ENCODE results near the gene SMU1.
"Not testable (repeated sequence)": the region's sequence is repeated elsewhere in the genome, so short reads cannot be mapped to it uniquely, and the experiment has no call there.

SMU1 gene

DNA sequence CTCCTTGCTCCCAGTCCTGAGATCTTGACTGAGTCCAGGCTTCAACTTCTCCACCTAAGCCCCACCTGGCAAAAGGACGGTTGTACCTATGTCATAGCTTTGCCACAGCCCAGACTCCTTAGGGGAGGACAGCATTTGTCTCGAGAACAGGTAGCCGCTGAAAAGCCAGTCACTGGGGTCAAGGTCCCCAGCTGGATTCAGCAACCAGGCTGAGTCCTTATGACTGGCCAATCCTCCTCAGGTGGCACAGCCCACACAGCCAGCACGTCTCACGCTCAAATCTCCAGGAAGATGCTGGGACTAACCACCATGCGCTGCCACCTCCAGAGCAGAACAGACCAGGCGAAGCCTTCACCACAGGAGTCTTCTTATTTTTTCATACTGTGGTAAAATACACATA, 27.9 kb upstream of the SMU1 start:
- no peak for DNase-seq

DNA sequence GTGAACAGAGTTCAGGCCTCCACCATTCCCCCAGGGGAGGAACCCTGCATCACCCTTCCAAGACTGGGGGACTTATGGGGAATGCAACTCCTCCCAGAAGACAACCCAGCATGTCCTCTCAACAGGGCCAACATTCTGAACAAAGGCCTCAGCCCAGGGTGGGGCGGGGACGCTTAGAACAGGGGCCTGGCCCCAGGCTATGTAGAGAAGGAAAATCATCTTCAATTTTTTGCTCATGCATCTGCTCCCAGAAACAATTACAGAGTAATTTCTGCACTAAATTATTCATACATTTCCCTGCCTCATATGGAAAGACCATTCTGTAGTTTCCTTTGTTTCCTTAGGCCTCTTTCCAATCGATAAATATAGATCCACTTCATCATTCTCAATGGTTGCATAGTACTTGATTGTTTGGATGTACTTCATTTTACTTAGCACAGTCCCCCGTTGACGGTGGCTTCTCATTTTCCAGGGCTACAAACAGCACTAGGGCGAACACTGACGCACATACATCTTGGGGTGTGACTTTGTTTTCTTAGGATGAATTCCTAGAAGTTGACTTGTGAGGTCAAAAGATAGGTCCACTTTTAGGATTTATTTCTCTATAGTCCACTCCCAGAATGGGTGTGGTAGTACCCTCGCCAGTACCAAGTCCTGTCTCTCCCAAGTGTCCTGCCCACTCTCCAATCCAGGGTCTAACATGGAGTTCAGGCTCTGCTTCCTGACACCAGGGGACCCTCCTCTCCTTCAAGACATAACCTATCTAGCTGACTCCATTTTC, 27.2 kb upstream of the SMU1 start:
- DNase-seq: no peak

DNA sequence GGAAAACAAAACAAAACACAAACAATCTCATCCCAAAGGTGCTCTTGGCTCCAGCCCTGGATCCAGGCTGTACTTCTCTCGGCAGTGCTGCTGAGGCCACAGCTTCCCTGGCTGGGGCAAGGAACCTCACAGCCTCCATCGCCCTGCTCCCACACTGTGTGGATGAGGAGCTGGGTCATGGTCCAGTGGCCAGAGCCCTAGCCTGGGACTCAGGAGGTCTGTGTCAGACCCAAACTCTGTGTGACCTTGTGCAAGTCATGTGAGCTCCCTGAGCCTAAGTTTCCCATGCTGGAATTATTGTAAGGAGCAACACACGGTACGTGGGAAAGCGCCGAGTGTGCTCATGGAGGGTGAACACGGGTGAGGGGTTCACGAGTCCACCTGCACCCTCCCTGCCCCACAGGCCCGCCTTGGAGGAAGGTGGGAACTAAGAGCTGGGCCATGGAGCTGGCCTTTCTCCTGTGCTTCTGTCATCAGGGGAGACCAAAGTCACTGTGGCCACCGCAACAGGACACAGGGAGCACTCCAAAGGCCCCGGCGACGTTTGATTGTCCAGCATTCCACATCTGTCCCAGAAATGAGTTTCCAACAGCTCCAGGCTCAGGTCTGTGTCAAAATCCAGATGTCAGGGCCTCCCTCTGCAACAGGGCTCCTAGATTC, 26.2 kb upstream of the SMU1 start:
- no peak for DNase-seq

DNA sequence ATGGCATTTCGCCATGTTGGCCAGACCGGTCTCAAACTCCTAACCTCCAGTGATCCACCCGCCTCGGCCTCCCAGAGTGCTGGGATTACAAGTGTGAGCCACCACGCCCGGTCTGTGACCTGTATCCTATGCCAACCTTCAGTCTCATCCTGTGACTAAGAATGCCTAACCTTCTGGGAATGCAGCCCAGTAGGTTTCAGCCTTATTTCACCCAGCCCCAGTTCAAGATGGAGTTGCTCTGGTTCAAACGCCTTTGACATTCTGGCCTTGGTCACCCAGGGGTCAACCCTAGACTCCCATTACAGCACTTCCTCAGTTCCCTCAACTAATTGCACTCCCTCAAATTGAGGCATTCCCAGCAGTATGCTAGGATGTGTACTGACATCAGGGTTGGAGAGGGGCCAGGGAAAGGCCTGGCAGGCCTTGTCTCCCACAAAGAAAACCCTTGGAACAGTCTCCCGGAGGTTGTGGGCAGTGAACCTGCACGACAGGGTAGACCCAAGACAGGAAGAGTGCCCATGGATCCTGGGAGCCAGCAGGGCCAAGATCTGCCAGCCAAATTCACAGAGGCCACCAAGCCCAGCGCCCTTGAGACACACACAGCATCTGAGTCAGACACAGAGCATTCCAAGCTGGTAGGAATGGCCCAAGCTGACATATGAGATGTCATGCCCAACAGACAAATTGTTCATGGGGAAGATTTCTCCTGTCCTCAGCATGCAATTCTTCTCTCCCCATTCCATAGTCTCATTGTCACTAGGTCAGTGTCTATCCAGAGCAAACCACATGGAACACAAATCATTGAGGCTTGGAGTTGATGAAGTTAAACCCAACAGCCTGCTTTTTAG, 24.9 kb upstream of the SMU1 start:
- DNase-seq: no peak

DNA sequence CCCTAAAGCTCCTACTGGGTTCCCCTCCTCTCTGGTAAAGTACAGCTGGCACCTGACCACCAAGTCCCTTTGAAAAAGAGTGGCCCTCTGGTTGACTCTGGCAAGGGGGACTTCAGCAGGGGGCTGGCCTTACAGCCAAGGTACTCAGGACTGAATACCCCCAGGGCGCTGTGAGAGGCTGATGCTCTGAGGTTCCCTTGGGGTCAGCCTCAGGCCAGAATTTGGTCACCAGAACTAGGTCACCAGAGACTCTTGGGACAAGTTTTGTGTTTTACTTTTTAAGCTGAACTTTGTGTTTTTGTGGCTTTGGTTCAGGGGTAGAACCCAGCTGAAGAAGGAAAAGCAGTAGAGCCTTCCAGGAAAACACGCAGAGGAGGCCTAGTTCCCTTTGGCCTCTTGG, 23.3 kb upstream of the SMU1 start:
- no peak for DNase-seq

DNA sequence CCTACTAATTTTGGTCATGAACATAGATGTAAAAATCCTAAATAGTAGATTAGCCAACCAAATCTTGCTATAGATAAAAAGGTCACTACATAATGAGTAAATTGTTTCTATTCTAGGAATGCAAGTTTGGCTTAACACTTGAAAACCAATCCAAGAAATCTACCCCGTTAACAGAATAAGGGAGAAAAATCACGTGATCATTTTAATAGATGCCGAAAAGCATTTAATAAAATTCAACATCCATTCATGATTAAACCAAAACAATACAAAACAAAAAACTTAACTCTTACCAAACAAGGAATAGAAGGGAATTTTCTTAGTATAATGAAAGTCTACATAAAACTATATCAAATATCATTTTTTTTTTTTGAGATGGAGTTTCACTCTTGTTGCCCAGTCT, 20.7 kb upstream of the SMU1 start:
- no peak for DNase-seq

DNA sequence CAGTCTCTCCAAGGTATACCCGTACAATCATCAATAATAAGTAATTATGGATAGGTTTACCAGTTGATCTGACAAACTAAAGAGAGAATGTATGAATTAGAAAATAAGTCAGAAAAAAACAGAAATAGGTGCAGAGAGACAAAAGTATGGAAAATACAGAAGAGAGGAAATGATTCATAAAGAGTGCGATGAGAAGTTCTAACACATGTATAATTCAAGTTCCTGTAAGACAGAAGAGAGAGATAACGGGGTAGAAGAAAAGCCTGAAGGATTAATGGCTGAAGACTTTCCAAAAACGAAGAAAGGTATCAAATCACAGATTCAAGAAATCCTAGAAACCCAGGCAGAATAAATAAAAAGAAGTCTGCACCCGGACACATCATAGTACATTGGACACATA, 16.2 kb upstream of the SMU1 start:
- no peak for DNase-seq

DNA sequence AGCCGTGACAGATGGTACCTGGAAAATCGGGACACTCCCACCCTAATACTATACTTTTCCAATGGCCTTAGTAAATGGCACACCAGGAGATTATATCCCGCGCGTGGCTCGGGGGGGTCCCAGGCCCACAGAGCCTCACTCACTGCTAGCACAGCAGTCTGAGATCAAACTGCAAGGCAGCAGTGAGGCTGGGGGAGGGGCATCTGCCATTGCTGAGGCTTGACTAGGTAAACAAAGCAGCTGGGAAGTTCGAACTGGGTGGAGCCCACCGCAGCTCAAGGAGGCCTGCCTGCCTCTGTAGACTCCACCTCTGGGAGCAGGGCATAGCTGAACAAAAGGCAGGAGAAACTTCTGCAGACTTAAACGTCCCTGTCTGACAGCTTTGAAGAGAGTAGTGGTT, 9.2 kb upstream of the SMU1 start:
- not testable (repeated sequence) for DNase-seq

DNA sequence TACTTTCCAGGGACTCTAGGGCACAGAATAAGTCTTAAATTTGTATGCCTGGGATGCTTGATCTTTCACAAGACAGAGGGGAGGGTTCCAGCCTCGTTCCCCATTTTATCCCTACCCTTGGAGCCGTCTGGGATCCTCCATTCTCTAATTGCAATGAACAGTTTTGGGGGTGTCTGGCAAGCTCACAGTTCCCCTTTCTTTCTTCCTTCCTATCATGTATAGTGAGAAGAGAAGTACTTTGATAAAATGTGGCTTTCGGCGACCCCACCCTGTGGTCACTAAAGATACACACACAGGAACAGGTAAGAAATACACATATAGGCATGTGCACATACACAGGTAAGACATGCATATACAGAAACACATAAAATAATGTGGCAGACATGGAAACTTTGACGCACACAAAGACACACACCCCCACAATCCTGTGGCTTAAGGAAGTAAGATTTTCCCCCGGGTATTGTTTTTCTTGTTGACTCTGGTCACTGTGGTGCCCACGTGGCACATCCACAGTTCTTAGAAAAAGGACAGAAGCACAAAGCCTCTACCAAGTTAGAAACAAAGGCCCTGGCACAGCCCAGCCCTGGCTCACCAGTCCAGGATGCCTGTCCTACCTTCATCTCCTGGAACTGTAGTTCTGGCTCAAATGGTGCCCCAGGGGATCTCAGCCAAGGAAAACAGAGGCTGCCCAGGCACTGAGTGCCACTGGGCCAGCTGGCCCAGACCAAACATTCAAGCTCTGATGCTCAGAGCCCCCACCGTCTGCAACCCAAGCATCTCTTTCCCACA, 6.3 kb upstream of the SMU1 start:
- DNase-seq: no peak

DNA sequence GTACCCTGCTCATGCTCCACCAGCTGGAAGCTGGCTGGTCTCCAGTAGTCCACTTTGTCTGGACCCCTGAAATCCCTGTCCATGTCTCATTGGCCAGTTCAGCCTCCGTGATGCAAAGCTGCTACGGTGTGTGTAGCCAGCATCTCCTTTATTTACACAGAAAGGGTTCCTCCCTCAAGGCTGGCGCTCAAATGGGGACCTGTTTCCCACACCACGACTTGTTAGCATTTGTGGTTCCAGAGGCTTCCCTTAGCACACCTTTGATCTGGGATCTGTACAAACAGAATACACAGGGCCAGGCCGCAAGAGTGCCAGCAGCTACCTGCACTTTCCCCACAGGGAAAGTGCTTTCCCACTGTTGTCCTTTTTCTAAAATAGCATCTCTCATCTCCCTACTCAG, 5.7 kb upstream of the SMU1 start:
- DNase-seq: no peak

DNA sequence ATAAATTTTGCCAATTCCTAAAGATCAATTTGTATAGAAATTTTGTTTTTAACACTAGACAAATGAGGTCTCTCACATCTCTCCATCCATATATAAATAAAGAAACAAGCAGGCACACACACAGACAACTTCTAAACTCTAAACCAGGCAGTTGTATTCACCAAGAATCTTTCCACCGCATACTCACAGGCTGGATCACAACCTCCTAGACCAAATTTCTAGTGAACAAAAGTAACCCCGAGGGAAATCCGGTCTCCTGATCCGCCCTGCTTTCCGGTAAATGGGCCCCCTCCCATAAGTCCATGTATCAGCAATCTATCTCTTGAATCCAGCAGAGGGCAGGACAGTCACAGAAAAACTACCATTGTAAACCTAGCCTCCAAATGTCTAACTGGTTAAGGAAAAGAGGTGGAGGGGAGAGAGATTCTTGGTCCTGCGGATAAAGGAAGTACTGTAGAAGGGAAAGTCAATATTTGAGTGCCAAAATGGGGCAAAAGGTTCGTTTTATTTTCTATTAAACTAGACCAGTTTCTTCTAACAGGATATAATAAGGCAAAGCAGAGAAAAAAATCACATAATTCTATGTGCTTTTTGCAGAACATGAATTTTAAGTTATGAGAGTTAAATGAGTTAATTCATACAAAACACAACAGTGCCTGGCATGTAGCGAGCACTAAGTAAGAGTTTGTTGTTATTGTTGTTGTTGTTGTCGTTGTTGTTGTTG, 4.8 kb upstream of the SMU1 start:
- DNase-seq: peak; percentile 72

DNA sequence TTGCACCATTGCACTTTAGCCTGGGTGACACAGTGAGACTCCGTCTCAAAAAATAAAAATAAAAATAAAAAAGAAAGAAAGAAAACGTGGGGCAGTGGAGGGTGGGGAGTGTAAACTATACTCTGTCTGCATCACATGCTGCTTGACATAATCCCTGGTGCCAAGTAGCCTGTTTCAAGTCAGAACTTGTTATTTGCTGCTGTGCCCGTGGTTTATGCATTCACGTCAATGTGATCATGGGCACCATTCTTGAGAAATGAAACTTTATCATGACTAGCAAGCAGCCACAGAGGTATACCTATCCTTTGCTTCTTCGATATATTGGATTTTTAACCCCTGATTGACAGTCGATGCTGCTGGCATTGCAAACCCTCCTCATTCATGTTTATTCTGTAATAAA, 4.1 kb upstream of the SMU1 start:
- no peak for DNase-seq

DNA sequence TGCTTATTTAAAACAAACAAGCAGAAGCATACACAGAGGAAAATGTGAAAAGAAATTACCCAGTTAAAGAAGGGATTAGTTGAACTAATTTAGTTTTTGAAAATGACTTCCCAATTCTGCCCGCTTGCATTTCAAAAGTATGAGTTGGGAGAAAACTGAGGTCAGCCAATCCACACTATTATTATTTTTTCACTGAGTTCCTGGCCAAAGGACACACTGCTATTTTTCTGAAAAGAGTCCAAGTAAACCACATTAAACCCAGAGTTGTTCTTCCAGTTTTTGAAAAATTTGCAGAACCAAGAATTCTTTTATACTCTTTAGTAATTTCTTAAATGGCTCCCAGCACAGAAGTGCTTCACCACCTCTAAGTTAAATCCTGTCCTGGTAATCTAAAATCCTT, 7.5 kb downstream of the SMU1 start:
- no peak for DNase-seq

DNA sequence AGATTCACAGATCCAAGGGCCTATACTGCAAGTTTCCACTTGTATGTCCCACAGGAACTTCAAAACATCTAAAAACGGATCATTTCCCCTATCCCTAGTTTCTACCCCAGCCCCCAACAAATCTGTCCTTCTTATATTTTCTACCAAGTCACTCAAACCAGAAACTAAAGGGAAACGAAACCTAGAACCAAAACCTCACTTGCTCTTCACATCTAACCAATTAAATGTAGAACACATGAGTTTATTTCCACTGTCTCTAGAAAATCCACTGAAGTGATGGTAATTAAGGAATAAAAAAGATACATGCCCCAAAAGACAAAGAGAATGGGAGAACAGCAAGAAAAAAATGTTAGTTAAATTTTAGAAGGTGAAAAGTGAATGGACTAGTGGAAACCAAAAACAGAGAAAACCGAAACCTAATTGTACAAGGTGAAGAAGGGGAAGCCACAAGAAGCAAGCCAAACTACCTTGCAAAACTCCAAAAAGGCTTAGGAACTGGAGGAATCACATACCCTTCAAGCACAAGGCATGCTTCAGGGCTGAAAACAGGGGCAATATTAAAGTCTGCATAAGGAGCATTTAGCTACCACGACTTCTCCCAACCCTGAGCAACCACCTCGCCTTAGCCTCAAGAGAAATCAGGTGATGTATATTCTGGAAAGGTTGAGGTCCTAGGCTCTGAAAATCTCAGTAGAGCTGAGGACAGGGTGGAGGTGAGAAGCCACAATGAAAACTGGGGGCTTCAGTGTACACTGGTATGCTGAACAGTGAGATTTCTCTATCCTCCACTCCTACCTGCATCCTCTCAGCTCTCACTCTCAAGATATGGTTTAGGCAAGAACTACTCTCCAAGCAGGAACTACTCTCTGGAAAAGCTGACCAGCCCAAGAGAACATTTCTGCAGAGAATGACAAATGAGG, 11.1 kb downstream of the SMU1 start:
- DNase-seq: no peak

DNA sequence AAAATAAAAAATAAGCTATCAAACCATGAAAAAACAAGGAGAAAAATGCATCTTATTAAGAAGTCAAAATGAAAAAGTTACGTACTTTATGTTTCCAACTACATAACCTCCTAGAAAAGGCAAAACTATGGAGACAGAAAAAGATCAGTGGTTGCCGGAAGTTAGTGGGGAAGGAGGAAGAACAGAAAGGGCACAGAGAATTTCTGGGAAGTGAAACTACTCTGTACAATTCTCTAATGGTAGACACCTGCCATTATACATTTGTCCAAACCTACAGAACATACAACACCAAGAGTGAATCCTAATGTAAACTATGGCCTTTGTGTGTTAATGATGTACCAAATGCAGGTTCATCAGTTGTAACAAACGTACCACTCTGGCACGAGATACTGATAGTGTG, 25.3 kb downstream of the SMU1 start:
- no peak for DNase-seq

DNA sequence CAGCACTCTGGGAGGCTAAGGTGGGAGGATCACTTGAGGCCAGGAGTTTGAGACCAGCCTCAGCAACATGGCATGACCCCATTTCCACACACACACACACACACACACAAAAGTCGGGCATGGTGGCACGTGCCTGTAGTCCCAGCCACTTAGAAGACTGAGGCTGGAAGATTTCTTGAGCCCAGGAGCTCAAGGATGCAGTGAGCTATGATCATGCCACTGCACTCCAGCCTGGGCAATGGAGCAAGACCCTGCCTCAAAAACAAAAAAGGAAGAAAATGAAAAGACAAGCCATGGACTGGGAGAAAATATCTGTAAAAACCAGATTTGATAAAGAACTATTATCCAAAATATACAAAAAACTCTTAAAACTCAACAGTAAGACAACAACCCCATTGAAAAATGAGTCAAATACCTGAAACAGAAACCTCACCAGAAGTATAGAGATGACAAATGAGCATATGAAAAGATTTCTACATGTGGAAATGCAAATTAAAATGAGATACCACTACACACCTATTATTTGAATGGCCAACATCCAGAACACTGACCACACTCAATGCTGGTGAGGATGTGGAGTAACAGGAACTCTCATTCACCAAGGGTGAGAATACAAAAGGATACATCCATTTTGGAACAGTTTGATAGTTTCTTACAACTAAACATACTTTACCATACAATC, 26.7 kb downstream of the SMU1 start:
- DNase-seq: no peak

DNA sequence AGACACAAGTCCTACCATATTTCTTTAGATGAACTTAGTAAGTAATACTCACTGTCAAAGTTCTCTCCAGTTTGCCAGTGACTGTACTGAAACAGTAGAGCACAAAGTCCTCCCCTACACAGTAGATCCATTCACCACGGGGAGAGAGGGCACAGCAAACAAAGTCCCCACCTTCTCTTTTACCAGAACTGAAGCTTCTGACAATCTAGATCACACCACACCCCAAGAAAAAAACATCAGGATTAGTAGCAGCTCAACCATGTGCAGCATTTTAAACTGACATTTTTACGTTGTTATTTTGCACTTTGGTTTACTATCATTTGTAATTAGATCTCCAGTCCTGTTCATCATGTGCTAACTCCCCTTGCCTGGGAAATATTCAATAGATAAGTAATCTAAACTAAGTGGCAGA, 28.4 kb downstream of the SMU1 start:
- no peak for DNase-seq

DNA sequence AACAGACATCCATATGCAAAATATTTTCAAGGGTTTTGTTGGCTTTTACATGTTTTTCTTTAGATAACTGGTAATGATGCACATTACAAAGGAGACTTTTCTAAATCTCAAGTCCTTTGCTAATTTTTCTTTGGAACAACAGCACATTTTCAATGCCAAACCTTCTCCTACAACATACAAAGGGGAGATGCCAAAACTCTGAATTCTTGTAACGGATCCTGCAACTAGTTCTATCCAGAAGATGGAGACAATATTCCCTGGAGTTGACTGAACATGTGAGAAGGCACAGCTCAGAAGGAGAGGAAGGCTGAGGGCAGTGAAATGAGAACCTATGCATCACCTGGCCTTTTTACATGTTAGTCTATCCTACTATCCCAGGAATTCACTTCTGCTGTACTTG, 30.4 kb downstream of the SMU1 start:
- no peak for DNase-seq

DNA sequence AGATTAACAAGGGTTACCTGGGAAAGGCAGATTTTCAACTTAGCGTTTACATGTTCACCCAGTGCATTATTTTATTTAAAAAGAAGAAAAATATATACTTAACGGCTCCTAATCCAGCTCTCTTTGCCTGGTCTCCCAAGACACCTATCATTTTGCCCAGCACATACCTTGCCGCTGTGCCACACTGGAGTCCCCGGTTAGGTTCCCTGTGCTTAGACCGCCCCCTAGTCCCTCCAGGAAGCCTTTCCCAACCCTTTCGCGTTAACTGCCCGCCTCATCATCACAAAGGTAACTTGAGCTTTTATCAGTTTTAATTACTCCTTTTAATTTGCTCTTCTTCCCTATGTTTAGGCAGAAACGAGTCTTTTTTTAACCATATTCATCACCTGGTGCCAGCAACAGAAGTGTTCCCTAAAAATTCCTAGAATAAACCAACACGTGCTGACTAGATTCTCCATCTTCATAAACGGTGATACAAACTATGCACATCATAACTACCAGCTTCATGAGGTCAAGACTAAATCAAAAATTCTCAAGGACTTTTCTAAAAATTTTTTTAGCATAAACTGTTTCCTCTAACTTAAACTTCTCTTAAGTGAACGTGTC, 31.7 kb downstream of the SMU1 start:
- no peak for DNase-seq

DNA sequence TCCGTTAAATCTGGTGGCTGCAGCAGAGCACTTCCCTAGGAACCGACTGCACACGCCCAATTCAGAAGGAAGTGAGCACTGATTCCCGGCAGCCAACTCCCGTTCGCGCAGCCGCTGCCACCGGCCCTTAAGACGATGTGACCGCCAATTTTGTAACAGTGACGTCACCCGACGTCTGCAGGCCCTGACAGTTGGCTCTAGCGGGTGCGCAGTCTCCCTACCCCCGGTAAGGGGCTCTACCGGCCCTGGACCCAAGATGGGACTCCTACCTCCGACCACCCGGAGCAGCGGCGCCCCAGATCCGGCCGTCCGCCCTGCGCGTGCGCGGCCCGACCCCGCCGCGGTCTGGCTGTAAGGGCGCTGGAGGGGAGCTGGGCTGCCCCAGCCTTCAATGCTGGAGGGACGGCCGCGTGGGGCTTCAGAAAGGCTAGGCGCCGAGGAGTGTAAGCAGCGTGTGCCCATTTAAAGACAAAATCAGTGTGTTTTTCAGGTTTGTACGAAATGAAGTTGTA, 32.3 kb downstream of the SMU1 start:
- peak; percentile 81 for DNase-seq
